ENCODE results near the gene TGIF2.

Gene TGIF2

DNA sequence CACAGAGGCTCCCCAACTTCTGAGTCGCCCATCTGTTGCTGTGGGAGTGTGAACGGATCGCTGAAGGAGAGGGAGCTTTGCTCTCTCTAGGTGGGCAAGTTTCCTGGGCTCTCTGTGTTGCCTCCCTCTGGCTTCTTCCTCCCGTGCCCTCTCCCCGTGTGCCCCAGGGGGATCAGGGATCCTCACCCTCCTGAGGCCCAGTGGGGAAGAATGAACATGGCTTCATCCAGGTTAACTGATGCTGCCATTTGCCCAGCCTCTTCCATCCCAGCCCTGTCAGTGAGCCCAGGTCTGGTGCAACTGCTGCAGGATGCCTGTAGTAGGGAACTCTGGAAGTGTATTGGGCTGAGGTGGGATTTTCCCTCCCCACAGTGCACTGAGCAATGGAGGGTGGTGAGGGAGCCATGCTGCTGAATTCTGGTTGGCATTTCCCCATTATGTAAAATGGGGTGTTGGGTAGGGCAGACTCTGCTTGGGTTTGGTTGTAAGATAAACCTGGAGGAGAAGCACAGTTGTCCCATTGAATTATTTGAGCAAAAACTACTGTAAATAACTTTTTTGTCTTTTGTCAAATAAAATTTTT lies 20.0 kb downstream of the TGIF2 start:
- no peak overlapping the region for H3K4me3 ChIP-seq
- TF ChIP-seq, protein P1, sequence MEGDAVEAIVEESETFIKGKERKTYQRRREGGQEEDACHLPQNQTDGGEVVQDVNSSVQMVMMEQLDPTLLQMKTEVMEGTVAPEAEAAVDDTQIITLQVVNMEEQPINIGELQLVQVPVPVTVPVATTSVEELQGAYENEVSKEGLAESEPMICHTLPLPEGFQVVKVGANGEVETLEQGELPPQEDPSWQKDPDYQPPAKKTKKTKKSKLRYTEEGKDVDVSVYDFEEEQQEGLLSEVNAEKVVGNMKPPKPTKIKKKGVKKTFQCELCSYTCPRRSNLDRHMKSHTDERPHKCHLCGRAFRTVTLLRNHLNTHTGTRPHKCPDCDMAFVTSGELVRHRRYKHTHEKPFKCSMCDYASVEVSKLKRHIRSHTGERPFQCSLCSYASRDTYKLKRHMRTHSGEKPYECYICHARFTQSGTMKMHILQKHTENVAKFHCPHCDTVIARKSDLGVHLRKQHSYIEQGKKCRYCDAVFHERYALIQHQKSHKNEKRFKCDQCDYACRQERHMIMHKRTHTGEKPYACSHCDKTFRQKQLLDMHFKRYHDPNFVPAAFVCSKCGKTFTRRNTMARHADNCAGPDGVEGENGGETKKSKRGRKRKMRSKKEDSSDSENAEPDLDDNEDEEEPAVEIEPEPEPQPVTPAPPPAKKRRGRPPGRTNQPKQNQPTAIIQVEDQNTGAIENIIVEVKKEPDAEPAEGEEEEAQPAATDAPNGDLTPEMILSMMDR (IDR thresholded peaks at IDR 0.05): no peak
- H3K27ac ChIP-seq: no peak overlapping the region
- DNase-seq (ENCODE audit: low spot score): no peak

- H3K27ac ChIP-seq: no peak overlapping the region
- peak overlapping the region; percentile 27 for H3K4me3 ChIP-seq
- TF ChIP-seq, protein P1 (IDR thresholded peaks at IDR 0.05): no peak
- no peak for DNase-seq (ENCODE audit: low spot score)
These were observed 26.5 kb downstream of the TGIF2 start for GRCh38 chr20:36599912-36600345.

- H3K27ac ChIP-seq: no peak overlapping the region
- DNase-seq (ENCODE audit: low spot score): no peak
- TF ChIP-seq, protein P1 (IDR thresholded peaks at IDR 0.05): no peak
These were observed 28.1 kb downstream of the TGIF2 start for GRCh38 chr20:36601540-36601939.

DNA sequence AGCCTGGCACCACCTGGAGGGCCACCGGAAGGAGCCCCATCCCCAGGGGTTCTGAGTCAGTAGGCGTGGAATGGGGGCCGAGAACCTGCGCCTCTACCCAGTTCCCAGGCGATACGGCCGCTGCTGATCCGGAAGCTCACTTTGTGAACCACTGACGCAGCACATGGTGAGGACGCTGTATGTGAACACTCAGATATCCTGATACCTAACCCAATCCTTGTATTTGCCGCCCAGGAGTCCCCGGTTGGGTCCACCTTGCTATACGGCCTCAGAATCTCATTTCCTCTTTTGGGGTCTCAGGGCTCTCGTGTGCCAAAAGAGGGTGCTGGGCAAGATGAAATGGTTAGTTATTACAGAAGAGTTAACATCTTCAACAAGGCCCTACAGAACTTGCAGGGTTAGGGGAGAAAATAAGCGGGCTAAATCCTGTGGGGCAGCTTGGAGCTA lies 31.6 kb downstream of the TGIF2 start:
- TF ChIP-seq, protein P1 (IDR thresholded peaks at IDR 0.05): no peak
- peak; percentile 75 for DNase-seq (ENCODE audit: low spot score)
- Histone ChIP-seq H3K4me3 (peak overlapping the region; percentile 95), H3K27ac (peak overlapping the region; percentile 79 to 89)

More at GRCh38 chr20:36601540-36601939, 28.1 kb downstream of the TGIF2 start:
- no peak overlapping the region for H3K4me3 ChIP-seq

DNA sequence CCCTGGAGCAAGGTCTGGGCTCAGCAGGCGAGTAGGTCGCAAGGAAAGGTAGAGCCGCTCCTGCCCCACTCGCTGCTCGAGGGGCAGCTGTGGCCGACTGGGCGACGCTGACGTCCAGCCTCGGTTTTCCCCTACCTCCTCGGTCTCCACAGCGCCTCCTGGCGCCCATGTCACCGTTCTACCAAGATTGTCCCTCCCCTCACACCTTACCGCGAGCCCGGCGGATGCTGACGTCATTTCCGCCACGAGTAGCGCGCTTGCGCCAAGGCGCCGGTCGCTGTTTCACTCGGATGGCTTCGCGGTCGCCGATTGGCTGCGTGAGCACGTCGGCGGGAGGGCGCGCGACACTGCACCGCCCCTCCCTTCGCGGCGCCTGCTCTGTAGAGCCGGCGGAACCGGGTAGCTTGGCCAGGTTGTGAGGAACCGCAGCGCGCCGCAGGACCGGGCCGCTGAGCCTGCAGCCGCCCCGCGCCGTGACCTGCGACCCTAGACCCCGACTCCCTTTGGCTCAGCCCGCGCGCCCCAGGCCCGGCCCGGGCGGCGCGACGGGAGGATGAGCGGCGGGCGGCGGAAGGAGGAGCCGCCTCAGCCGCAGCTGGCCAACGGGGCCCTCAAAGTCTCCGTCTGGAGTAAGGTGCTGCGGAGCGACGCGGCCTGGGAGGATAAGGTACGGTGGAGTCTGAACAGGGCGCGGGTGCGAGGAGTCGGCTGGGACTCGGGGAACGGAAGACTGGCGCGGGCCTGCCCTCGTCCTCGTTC lies 32.2 kb downstream of the TGIF2 start, which contains the start of gene RAB5IF:
Gene RAB5IF (plus strand): TSS at position 381 of the 759 bp plus-strand sequence. CDS start 173 bp downstream, at position 554.
- TF ChIP-seq, protein P1 (IDR thresholded peaks at IDR 0.05): peak; percentile 71
- DNase-seq (ENCODE audit: low spot score): peak; percentile 99
- H3K27ac ChIP-seq: peak within 1 kb of the TSS; percentile 79 to 89

GRCh38 chr20:36606158-36607066 lies 33.0 kb downstream of the TGIF2 start:
- TF ChIP-seq, protein P1 (IDR thresholded peaks at IDR 0.05): no peak
- DNase-seq (ENCODE audit: low spot score): no peak

More for the DNA sequence above, 32.2 kb downstream of the TGIF2 start, which contains the start of gene RAB5IF:
- peak within 1 kb of the TSS; percentile 95 for H3K4me3 ChIP-seq

More at GRCh38 chr20:36606158-36607066, 33.0 kb downstream of the TGIF2 start:
- H3K27ac ChIP-seq: peak overlapping the region; percentile 51 to 89
- peak overlapping the region; percentile 95 for H3K4me3 ChIP-seq
